ENCODE measurements around the gene PLPPR4. TPM values are rescaled to one million over a fixed set of nuclear protein-coding genes. Genes with fewer than 3 reads are reported as not detected.
A peak's percentile ranks its signal among the peaks of the same experiment; 100 is the strongest.

Gene PLPPR4
- total RNA-seq, 1 experiment from 2014 or later = 12.3 TPM

DNA sequence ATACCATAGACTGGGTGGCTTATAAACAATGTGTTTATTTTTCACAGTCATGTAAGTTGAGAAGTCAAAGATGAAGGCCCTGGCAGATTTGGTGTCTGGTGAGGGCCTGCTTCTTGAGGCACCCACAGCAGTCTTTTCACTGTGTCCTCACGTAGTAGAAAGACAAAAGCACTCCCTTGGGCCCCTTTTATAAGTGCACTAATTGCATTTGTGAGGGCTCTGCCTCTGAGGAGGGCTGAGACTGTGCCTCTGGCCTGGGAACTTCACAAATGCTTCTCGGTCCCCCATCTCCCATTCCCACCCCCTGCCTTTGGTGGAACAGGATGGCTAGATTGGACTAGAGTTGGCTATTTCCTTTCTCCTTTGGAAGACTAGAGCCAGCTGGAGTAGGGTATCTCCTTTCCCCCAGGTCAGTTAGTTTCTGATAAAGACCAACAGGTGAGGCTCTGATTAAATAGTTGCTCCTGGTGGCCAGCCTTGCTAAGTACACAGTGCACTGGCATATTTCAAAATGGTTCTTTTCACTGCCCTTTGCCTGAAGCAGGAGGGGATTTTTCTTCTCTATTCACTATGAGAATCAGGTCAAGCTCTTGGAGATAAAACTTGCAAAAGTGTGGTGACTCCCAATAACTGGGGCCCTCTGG lies 82.9 kb downstream of the PLPPR4 start:
- DNase-seq (ENCODE audit: low read depth) = no peak

DNA sequence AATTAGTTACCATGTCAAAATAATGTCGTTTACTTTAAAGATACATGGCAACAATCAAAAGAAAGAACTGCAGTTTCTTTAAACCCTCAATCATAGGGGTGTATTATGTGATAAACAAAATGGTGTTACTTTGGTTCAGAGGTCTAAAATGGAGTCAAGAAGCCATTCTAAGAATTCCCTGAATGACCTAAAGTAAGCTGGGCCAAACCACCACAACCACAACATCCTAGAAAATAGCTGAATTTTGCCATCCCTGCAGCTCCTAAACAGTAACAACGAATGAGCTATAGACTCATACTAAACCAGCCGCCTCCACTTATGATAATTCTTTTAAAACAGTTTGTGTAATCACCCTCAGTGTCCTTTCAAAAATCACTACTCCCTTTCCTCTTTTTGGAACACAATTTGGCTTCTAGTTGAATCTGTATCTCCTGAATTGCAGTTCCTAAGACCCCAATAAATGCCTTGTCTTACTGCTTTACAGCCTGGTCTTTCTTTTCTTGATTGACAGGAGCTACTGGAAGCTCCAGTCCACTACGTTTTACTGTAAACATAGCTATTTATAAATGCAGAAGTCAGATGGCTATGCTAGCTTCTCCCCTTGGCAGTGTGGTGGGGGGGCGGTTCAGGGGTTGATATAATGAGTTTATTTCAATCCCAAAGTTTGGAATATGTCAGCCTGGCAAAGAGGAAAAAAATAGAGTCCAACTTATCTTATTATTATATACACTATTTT lies 84.3 kb downstream of the PLPPR4 start:
- peak; percentile 38 for DNase-seq (ENCODE audit: low read depth)

DNA sequence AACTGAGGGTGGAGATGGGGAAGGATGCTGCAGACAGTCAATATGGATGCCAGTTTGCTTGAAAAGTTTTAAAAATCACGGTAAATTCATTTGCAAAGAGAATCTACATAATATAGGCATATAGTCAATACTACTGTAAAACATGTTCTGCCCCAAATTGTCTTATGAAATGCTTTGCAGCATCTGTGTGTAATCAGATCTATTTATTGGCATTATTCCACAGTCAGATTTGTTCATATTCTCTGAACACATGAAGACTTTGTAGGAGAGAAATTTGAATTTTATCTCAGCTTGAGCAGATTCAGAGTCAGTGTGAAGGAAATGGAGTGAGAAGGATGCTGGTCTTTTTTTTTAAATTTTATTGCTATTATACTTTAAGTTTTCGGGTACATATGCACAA lies 88.5 kb downstream of the PLPPR4 start:
- no peak for DNase-seq (ENCODE audit: low read depth)

DNA sequence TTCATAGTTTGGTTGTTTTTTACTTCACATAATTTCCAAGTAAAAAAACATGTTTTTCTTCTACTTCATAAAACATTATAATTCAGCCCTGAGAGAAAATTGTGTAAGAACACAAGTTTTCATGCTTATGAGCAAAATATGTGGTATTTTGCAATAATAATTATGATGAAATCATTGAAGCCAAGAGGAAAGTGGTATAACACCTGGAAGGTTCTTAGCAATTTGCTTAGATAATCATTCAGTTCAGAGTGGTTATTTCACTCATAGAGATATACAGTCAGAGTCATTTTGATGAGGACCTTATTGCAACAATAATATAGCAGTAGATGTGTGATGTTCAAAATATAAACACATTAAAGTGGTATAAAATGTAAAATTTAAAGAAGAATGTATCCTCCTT lies 94.5 kb downstream of the PLPPR4 start:
- no peak for DNase-seq (ENCODE audit: low read depth)
